Left lung (tissue), 10 donors: ENCODE data around the gene SEMA4F. TPM values are rescaled to one million over a fixed set of nuclear protein-coding genes. Genes with fewer than 3 reads are reported as not detected.

Experiments
- ATAC-seq: fragments of 200-7000 bp; cut with Tn5 transposase; one replicate; pipeline ENCODE4 v1.9.1; 2020; ENCODE audit warnings: moderate library complexity
- DNase-seq, 4 donors: peaks; one replicate each; pipeline ENCODE4 v3.0.0-alpha.2; 2013 to 2020
- H3K27ac ChIP-seq, 2 donors: fragments of 200-600 bp; sonication (generic) in 1 of 2; one replicate each; pipeline versions ENCODE4 v1.5.0 to v1.8.0; 2020 to 2021
- H3K27me3 ChIP-seq, 2 donors: fragments of 200-600 bp; sonication (generic) in 1 of 2; one replicate each; pipeline versions ENCODE4 v1.5.0 to v1.8.0; 2020 to 2021
- H3K36me3 ChIP-seq, 2 donors: fragments of 200-600 bp; sonication (generic) in 1 of 2; one replicate each; pipeline versions ENCODE4 v1.5.0 to v1.8.0; 2020 to 2021
- H3K4me1 ChIP-seq, 2 donors: fragments of 200-600 bp; one replicate each; pipeline ENCODE4 v1.8.0; 2021
- H3K4me3 ChIP-seq, 2 donors: fragments of 200-600 bp; sonication (generic) in 1 of 2; one replicate each; pipeline versions ENCODE4 v1.5.0 to v1.8.0; 2020 to 2021; ENCODE audit warnings: mild to moderate bottlenecking in 1 of 2
- H3K9me3 ChIP-seq, 2 donors: fragments of 200-600 bp; sonication (generic) in 1 of 2; one replicate each; pipeline versions ENCODE4 v1.5.0 to v1.8.0; 2020 to 2021
- CTCF ChIP-seq, 2 donors: fragments of 200-600 bp; sonication (generic) in 1 of 2; IDR thresholded peaks; one replicate each; pipeline versions ENCODE4 v1.5.0 to v1.8.0; 2021; ENCODE audit warnings: antibody characterized with exemption in 2 of 2
- intact Hi-C, 2 donors: fragments of 100-400 bp; cut with DNase I; formaldehyde crosslinking; loops; one replicate each; pipeline versions ENCODE4 v1.11.2 to v1.14.2; 2022
- polyA plus RNA-seq, 6 donors: library from polyadenylated mRNA; unstranded; fragments of 120-200 nt; gene quantifications; one replicate each; pipeline ENCODE4 v1.2.1, GENCODE V29; 2013; ENCODE audit not compliant: insufficient read length in 6 of 6
- total RNA-seq, 2 donors: library from RNA; stranded (reverse); fragmentation: NEBNext Ultra II Directional; extraction: Animal tissue kit (Norgen Biotek cat#: 25700); gene quantifications; one replicate each; pipeline ENCODE4 v1.2.1, GENCODE V29; 2021
- donor health status: DM: no; HTN: yes; CAD: no.
- donor health status: DM: no; HTN: no; CAD: no.

Gene SEMA4F
- total and polyA plus RNA-seq, 8 donors: 6.0 to 23.8 (median 6.8) TPM

- Histone ChIP-seq H3K36me3 (no peaks in the 10 kb centered on the region), H3K27me3 (no peaks in the 10 kb centered on the region), H3K4me1 (peaks cover 0 to 17% of the 10 kb centered on the region in 2 donors), H3K27ac (no peak overlapping the region), H3K4me3 (no peak overlapping the region), H3K9me3 (no peaks in the 10 kb centered on the region)
- no peak for DNase-seq
- intact Hi-C loops: no loop called here
- no peak for TF ChIP-seq CTCF (IDR thresholded peaks at IDR 0.05)
- no peak for ATAC-seq
These were observed 42.8 kb downstream of the SEMA4F start for GRCh38 chr2:74696829-74697228.

- ATAC-seq: no peak
- TF ChIP-seq CTCF (IDR thresholded peaks at IDR 0.05): no peak
These were observed 46.8 kb downstream of the SEMA4F start for GRCh38 chr2:74700643-74701372.

GRCh38 chr2:74702001-74702715 lies 48.1 kb downstream of the SEMA4F start:
- H3K27me3 ChIP-seq: no peaks in the 10 kb centered on the region
- H3K27ac ChIP-seq: no peak overlapping the region
- ATAC-seq (no peak), DNase-seq (no peak)
- no peak overlapping the region for H3K4me3 ChIP-seq
- no peaks in the 10 kb centered on the region for H3K9me3 ChIP-seq
- no peaks in the 10 kb centered on the region for H3K4me1 ChIP-seq
- intact Hi-C loops: no loop called here
- H3K36me3 ChIP-seq: no peaks in the 10 kb centered on the region
- no peak for TF ChIP-seq CTCF (IDR thresholded peaks at IDR 0.05)

More at GRCh38 chr2:74700643-74701372, 46.8 kb downstream of the SEMA4F start:
- intact Hi-C loops: no loop called here
- DNase-seq: no peak
- no peak overlapping the region for H3K4me3 ChIP-seq
- H3K27ac ChIP-seq: no peak overlapping the region
- H3K4me1 ChIP-seq: no peaks in the 10 kb centered on the region
- H3K9me3 ChIP-seq: no peaks in the 10 kb centered on the region
- no peaks in the 10 kb centered on the region for H3K36me3 ChIP-seq
- no peaks in the 10 kb centered on the region for H3K27me3 ChIP-seq

GRCh38 chr2:74703373-74703772 lies 49.3 kb downstream of the SEMA4F start:
- ATAC-seq (no peak), DNase-seq (no peak)
- no peaks in the 10 kb centered on the region for H3K9me3 ChIP-seq
- no peak overlapping the region for H3K27ac ChIP-seq
- H3K4me1 ChIP-seq: no peaks in the 10 kb centered on the region
- H3K27me3 ChIP-seq: no peaks in the 10 kb centered on the region
- no peaks in the 10 kb centered on the region for H3K36me3 ChIP-seq
- TF ChIP-seq CTCF (IDR thresholded peaks at IDR 0.05): no peak
- intact Hi-C loops: no loop called here
- H3K4me3 ChIP-seq: no peak overlapping the region

GRCh38 chr2:74704216-74704615 lies 50.2 kb downstream of the SEMA4F start:
- Histone ChIP-seq H3K9me3 (no peaks in the 10 kb centered on the region), H3K4me3 (no peak overlapping the region), H3K27ac (no peak overlapping the region), H3K27me3 (no peaks in the 10 kb centered on the region), H3K36me3 (no peaks in the 10 kb centered on the region), H3K4me1 (no peaks in the 10 kb centered on the region)
- ATAC-seq (no peak), DNase-seq (no peak)
- intact Hi-C loops: no loop called here
- TF ChIP-seq CTCF (IDR thresholded peaks at IDR 0.05): no peak
